ENCODE measurements around the gene PRXL2A.

GRCh38 chr10:80471715-80472233 is 63.4 kb downstream of the PRXL2A start:
- TF ChIP-seq CTCF (conservative IDR thresholded peaks at IDR 0.05; ENCODE audit: low read depth in 2 of 2) (no peak), REST (IDR thresholded peaks at IDR 0.05; ENCODE audit: unreplicated experiment) (no peak), EZH2 (IDR thresholded peaks at IDR 0.05; ENCODE audit: low read depth, unreplicated experiment) (no peak), POLR2AphosphoS5 (IDR thresholded peaks at IDR 0.05; ENCODE audit: low read depth) (no peak), STAT1 (IDR thresholded peaks at IDR 0.05; ENCODE audit: unreplicated experiment) (no peak)

All from GM23338 (cell line).